ENCODE data around the gene NOX3. TPM values are rescaled to one million over a fixed set of nuclear protein-coding genes. Genes with fewer than 3 reads are reported as not detected.
"Not testable (repeated sequence)": the region's sequence is repeated elsewhere in the genome, so short reads cannot be mapped to it uniquely, and the experiment has no call there.

NOX3 gene
- total RNA-seq, 2 experiments from 2014 or later = not detected

GRCh38 chr6:155492061-155492735 is 36.6 kb upstream of the NOX3 start:
- H3K27ac Mint-ChIP-seq = no peak overlapping the region
- intact Hi-C loops (cut with micrococcal nuclease) = no loop called here
- peaks cover 7% of the 10 kb centered on the region for H3K9me3 Mint-ChIP-seq
- POLR2A ChIA-PET = interaction anchor here (0.6 kb wide), 1 partner anchor 17 kb away, joined by 4 read pairs; no protein-coding TSS in a partner anchor
- no peak for TF ChIP-seq CTCF (IDR thresholded peaks at IDR 0.05)
- DNase-seq (no peak), ATAC-seq (no peak)
- H3K27me3 Mint-ChIP-seq = no peaks in the 10 kb centered on the region
- no peak overlapping the region for H3K4me3 Mint-ChIP-seq
- H3K4me1 Mint-ChIP-seq (ENCODE audit: low read depth) = peaks cover 12% of the 10 kb centered on the region
- CTCF ChIA-PET = no interaction called here
- no peaks in the 10 kb centered on the region for H3K36me3 Mint-ChIP-seq (ENCODE audit: low read depth)

- no peak for TF ChIP-seq CTCF (IDR thresholded peaks at IDR 0.05)
- ATAC-seq = no peak
- Mint-ChIP-seq H3K27me3 (no peaks in the 10 kb centered on the region), H3K36me3 (ENCODE audit: low read depth) (no peaks in the 10 kb centered on the region), H3K4me1 (ENCODE audit: low read depth) (peaks cover 12% of the 10 kb centered on the region), H3K4me3 (no peak overlapping the region), H3K9me3 (peaks cover 7% of the 10 kb centered on the region), H3K27ac (no peak overlapping the region)
- ChIA-PET POLR2A (no interaction called here), CTCF (no interaction called here)
- intact Hi-C loops (cut with micrococcal nuclease) = no loop called here
- no peak for DNase-seq
These were observed 35.8 kb upstream of the NOX3 start for GRCh38 chr6:155491421-155491820.

DNA sequence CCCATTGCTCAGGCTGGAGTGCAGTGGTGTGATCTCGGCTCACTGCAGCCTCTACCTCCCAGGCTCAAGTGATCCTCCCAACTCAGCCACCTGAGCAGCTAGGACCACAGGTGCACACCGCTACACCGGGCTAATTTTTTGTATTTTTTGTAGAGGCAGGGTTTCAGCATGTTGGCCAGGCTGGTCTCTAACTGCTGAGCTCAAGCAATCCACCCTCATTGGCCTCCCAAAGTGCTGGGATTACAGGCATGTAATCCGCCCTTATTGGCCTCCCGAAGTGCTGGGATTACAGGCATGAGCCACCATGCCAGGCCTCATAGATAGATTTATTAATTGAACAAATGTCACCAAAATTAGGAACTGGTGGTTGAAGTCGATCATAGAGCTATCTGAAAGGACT is 32.6 kb upstream of the NOX3 start:
- H3K4me1 Mint-ChIP-seq (ENCODE audit: low read depth); H3K36me3 Mint-ChIP-seq (ENCODE audit: low read depth); H3K27me3 Mint-ChIP-seq; H3K9me3 Mint-ChIP-seq; H3K4me3 Mint-ChIP-seq; H3K27ac Mint-ChIP-seq; ATAC-seq; DNase-seq; intact Hi-C loops (cut with micrococcal nuclease); POLR2A ChIA-PET: not testable (repeated sequence)
- CTCF ChIA-PET = interaction anchor here (1.3 kb wide), 1 partner anchor 16 kb away, joined by 3 read pairs; no protein-coding TSS in a partner anchor

DNA sequence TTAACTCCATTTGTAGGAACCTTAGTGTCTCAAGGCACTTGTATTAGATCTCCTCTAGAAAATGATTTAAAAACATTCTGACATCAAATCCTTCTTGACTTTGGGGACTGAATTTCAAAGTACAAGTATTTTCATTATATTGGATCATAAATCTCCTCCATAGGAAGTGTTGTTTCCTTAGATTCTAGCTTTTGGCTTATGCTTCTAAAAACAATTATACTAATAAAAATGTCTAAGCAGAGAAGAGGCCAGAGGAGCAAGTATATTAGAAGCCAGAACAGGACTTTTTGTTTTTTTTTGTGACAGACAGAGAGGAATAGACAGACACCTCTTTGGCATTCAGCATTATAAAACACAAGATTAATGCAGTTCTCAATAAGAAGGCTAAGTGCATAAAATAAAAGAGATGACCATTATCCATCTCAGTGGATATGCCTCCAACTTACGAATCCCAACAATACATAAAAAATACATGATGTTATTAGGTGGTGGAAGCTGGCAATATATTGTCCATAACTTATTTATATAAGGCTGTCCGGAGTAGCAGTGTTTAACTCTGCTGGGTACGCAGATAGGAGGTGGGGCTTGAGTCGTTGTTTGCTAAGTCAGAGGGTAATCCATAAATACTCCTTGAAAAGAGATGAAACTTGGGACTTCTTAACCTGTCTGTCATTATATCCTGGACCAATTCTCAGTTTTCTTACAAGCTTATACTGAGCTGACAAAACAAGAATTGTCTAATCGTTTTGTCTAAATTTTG is 31.9 kb upstream of the NOX3 start:
- Mint-ChIP-seq H3K27me3 (no peaks in the 10 kb centered on the region), H3K9me3 (peaks cover 4% of the 10 kb centered on the region), H3K36me3 (ENCODE audit: low read depth) (no peaks in the 10 kb centered on the region), H3K27ac (no peak overlapping the region), H3K4me1 (ENCODE audit: low read depth) (peaks cover 2% of the 10 kb centered on the region), H3K4me3 (no peak overlapping the region)
- ATAC-seq (no peak), DNase-seq (no peak)
- intact Hi-C loops (cut with micrococcal nuclease) = no loop called here
- no peak for TF ChIP-seq CTCF (IDR thresholded peaks at IDR 0.05)
- CTCF ChIA-PET = no interaction called here
- POLR2A ChIA-PET = no interaction called here

- ChIA-PET POLR2A (no interaction called here), CTCF (no interaction called here)
- intact Hi-C loops (cut with micrococcal nuclease) = no loop called here
- ATAC-seq (no peak), DNase-seq (no peak)
- Mint-ChIP-seq H3K36me3 (ENCODE audit: low read depth) (no peaks in the 10 kb centered on the region), H3K27ac (no peak overlapping the region), H3K4me1 (ENCODE audit: low read depth) (no peaks in the 10 kb centered on the region), H3K9me3 (peaks cover 1% of the 10 kb centered on the region), H3K4me3 (no peak overlapping the region), H3K27me3 (no peaks in the 10 kb centered on the region)
- no peak for TF ChIP-seq CTCF (IDR thresholded peaks at IDR 0.05)
These were observed 31.2 kb upstream of the NOX3 start for GRCh38 chr6:155486721-155487294.

Measured in activated CD8-positive, alpha-beta T cell treated with anti-CD3 and anti-CD28 coated beads for 36 hours (primary cell).